IMR-90 (cell line): ENCODE results near the gene PEX10. TPM values are rescaled to one million over a fixed set of nuclear protein-coding genes. Genes with fewer than 3 reads are reported as not detected.

Source experiments
- ATAC-seq: fragments of 200-7000 bp; cut with Tn5 transposase; 2 replicates; pipeline ENCODE4 v1.9.1; 2020; ENCODE audit warnings: low read depth, mild to moderate bottlenecking, moderate library complexity
- BruUV-seq: library from RNA; stranded (reverse); fragments of 400-500 nt; replicated peaks from 2 replicates; lab custom pipeline; 2021; lab: Mats Ljungman, UMichigan
- CTCF ChIA-PET: fragments of 300-600 bp; formaldehyde crosslinking; extraction: SDS; loops from one replicate; lab custom pipeline; 2021; ENCODE audit warnings: antibody characterized with exemption; lab: Yijun Ruan, JAX
- POLR2A ChIA-PET: fragments of 300-600 bp; sonication (Branson Sonifier 250); formaldehyde crosslinking; loops from one replicate; lab custom pipeline; 2022; ENCODE audit warnings: antibody characterized with exemption; ENCODE audit not compliant: unreplicated experiment; lab: Charles Lee
- DNase-seq: peaks from one replicate; pipeline ENCODE4 v3.0.0; 2013
- H2AFZ ChIP-seq: replicated peaks from 2 replicates; pipeline ENCODE3; 2013; ENCODE audit warnings: low read length, mild to moderate bottlenecking; ENCODE audit not compliant: poor library complexity
- H2AK5ac ChIP-seq: 2 replicates; pipeline ENCODE4 v1.6.1; 2013; ENCODE audit warnings: low read depth, low read length, inconsistent platforms
- H2AK9ac ChIP-seq: replicated peaks from 2 replicates; pipeline ENCODE3; 2013; ENCODE audit warnings: mild to moderate bottlenecking, low read depth, low read length, moderate library complexity; ENCODE audit not compliant: poor library complexity
- H2BK120ac ChIP-seq: 2 replicates; pipeline ENCODE4 v1.6.1; 2013; ENCODE audit warnings: low read depth, low read length, inconsistent platforms
- H2BK15ac ChIP-seq: 3 replicates; pipeline ENCODE4 v1.6.1; 2013; ENCODE audit warnings: low read depth, low read length, inconsistent platforms
- H2BK20ac ChIP-seq: 2 replicates; pipeline ENCODE4 v1.6.1; 2013; ENCODE audit warnings: low read depth, mild to moderate bottlenecking, inconsistent platforms, low read length, moderate library complexity
- H2BK5ac ChIP-seq: 2 replicates; pipeline ENCODE4 v1.6.1; 2013; ENCODE audit warnings: mild to moderate bottlenecking, low read depth, low read length, inconsistent platforms; ENCODE audit not compliant: poor library complexity, severe bottlenecking
- H3K14ac ChIP-seq: replicated peaks from 2 replicates; pipeline ENCODE4 v1.6.1; 2013; ENCODE audit warnings: low read depth, low read length, inconsistent platforms
- H3K18ac ChIP-seq: 2 replicates; pipeline ENCODE4 v1.6.1; 2013; ENCODE audit warnings: low read depth, low read length, control low read depth
- H3K23ac ChIP-seq: 2 replicates; pipeline ENCODE4 v1.6.1; 2013; ENCODE audit warnings: low read depth, low read length, inconsistent platforms
- H3K27ac ChIP-seq: 2 replicates; pipeline ENCODE4 v1.5.1; 2013; ENCODE audit warnings: mild to moderate bottlenecking, control low read depth, low read length; ENCODE audit not compliant: insufficient read depth
- H3K27me3 ChIP-seq: 2 replicates; pipeline ENCODE4 v1.6.1; 2013; ENCODE audit warnings: low read length; ENCODE audit not compliant: control insufficient read depth, insufficient read depth
- H3K36me3 ChIP-seq: 2 replicates; pipeline ENCODE4 v1.6.1; 2013; ENCODE audit warnings: low read length, mixed read lengths; ENCODE audit not compliant: control insufficient read depth, insufficient read depth
- H3K4ac ChIP-seq: 2 replicates; pipeline ENCODE4 v1.6.1; 2013; ENCODE audit warnings: low read depth, low read length, inconsistent platforms
- H3K4me1 ChIP-seq: 2 replicates; pipeline ENCODE4 v1.6.1; 2013; ENCODE audit warnings: low read length, mixed read lengths; ENCODE audit not compliant: control insufficient read depth, insufficient read depth
- H3K4me2 ChIP-seq: 2 replicates; pipeline ENCODE4 v1.6.1; 2013; ENCODE audit warnings: low read depth, mild to moderate bottlenecking, control low read depth, low read length, moderate library complexity
- H3K4me3 ChIP-seq: 2 replicates; pipeline ENCODE4 v1.5.1; 2013; ENCODE audit warnings: low read depth, mild to moderate bottlenecking, control low read depth, low read length, moderate library complexity; ENCODE audit not compliant: insufficient read depth
- H3K56ac ChIP-seq: 2 replicates; pipeline ENCODE4 v1.6.1; 2013; ENCODE audit warnings: low read length, inconsistent platforms; ENCODE audit not compliant: insufficient read depth; ENCODE audit errors: extremely low read depth
- H3K79me1 ChIP-seq, 2 experiments: 2 replicates each; pipeline ENCODE4 v1.6.1; 2013; ENCODE audit warnings: low read length in 2 of 2, inconsistent platforms in 1 of 2, low read depth in 1 of 2
- H3K9ac ChIP-seq: 2 replicates; pipeline ENCODE4 v1.6.1; 2013; ENCODE audit warnings: low read depth, low read length, control low read depth
- H3K9me1 ChIP-seq: 2 replicates; pipeline ENCODE4 v1.6.1; 2013; ENCODE audit warnings: low read length, inconsistent platforms; ENCODE audit not compliant: insufficient read depth
- H3K9me3 ChIP-seq: 2 replicates; pipeline ENCODE4 v1.6.1; 2013; ENCODE audit warnings: low read length; ENCODE audit not compliant: control insufficient read depth, insufficient read depth
- H4K20me1 ChIP-seq: 2 replicates; pipeline ENCODE4 v1.6.1; 2013; ENCODE audit warnings: low read length, inconsistent platforms; ENCODE audit not compliant: insufficient read depth
- H4K5ac ChIP-seq: 2 replicates; pipeline ENCODE4 v1.6.1; 2013; ENCODE audit warnings: mild to moderate bottlenecking, low read depth, low read length, control low read depth
- H4K8ac ChIP-seq, 2 experiments: 2 replicates each; pipeline ENCODE4 v1.6.1; 2013; ENCODE audit warnings: low read depth in 2 of 2, low read length in 2 of 2, control low read depth in 1 of 2, inconsistent platforms in 1 of 2
- H4K91ac ChIP-seq: 2 replicates; pipeline ENCODE4 v1.6.1; 2013; ENCODE audit warnings: low read depth, low read length, inconsistent platforms; ENCODE audit not compliant: insufficient read depth
- CHD1 ChIP-seq: IDR thresholded peaks from 2 replicates; pipeline ENCODE4 v1.6.1; 2012; ENCODE audit warnings: low read depth, low read length, improper control_type of control experiment
- CTCF ChIP-seq: conservative IDR thresholded peaks from 2 replicates; pipeline ENCODE4 v1.5.1; 2012; ENCODE audit warnings: mild to moderate bottlenecking, low read depth, low read length, improper control_type of control experiment
- MAFK ChIP-seq: IDR thresholded peaks from 2 replicates; pipeline ENCODE4 v1.6.1; 2012; ENCODE audit warnings: low read depth, low read length, improper control_type of control experiment
- WGBS, 2 experiments: methylation state at CpG; one replicate each; pipeline versions ENCODE4 v1.1.5 to v1.1.7; 2013; ENCODE audit warnings: missing lambda C conversion rate in 2 of 2; ENCODE audit not compliant: insufficient read length in 1 of 2; ENCODE audit errors: extremely low coverage in 2 of 2; 5-methylcytosine and 5-hydroxymethylcytosine counted together
- dilution Hi-C: fragments of 300-500 bp; cut with HindIII; formaldehyde crosslinking; loops from one replicate; pipeline ENCODE4 v1.14.3; 2018; ENCODE audit warnings: low sequenced_read_pairs; ENCODE audit not compliant: unreplicated experiment
- in situ Hi-C: fragments of 300-500 bp; cut with MboI; formaldehyde crosslinking; loops from 3 replicates; pipeline ENCODE4 v1.14.3; 2019; ENCODE audit warnings: low sequenced_read_pairs, inconsistent platforms, mixed read lengths
- intact Hi-C: fragments of 100-400 bp; cut with micrococcal nuclease; formaldehyde crosslinking; loops from 2 replicates; pipeline ENCODE4 v1.10.0; 2022
- polyA plus RNA-seq, 3 experiments: library from polyadenylated mRNA; depleted of rRNA; stranded (reverse); fragments of >200 nt; gene quantifications; 2 replicates each; pipeline ENCODE4 v1.2.3, GENCODE V29; 2012; ENCODE audit warnings: low replicate concordance in 1 of 3
- total RNA-seq: library from RNA; depleted of rRNA; stranded (reverse); fragments of >200 nt; gene quantifications from 2 replicates; pipeline ENCODE4 v1.2.3, GENCODE V29; 2012

Gene PEX10
- total and polyA plus RNA-seq, 2 of the 4 experiments (the other 2 are of a cell fraction): 16.9 to 19.7 TPM

GRCh38 chr1:2389644-2390043, 22.7 kb downstream of the PEX10 start:
- H4K5ac ChIP-seq: no peak overlapping the region
- H2BK15ac ChIP-seq: no peak overlapping the region
- H3K9ac ChIP-seq: no peak overlapping the region
- POLR2A ChIA-PET: no interaction called here
- H3K79me1 ChIP-seq: peaks cover 4 to 44% of the 10 kb centered on the region in 2 experiments; a peak in 3 of 4 replicates
- DNase-seq (no peak), ATAC-seq (no peak)
- no peak overlapping the region for H3K23ac ChIP-seq
- dilution Hi-C loops (no loop called here), intact Hi-C loops (no loop called here), in situ Hi-C loops (no loop called here)
- H3K4me2 ChIP-seq: no peak overlapping the region
- no peak overlapping the region for H3K56ac ChIP-seq
- peaks cover 10% of the 10 kb centered on the region for H3K9me1 ChIP-seq
- H2AK5ac ChIP-seq: no peak overlapping the region
- no peak for TF ChIP-seq CHD1
- TF ChIP-seq MAFK: no peak
- TF ChIP-seq CTCF: no peak
- H3K4me3 ChIP-seq: no peak overlapping the region
- no peak overlapping the region for H3K4ac ChIP-seq
- peaks cover 5% of the 10 kb centered on the region for H3K4me1 ChIP-seq
- H3K27ac ChIP-seq: no peak overlapping the region
- 86% methylated on average over 1 of the region's 7 CpGs; no CpG with 5 or more reads in 1 of the 2 experiments for WGBS, 2 experiments
- H2BK20ac ChIP-seq: no peak overlapping the region
- peaks cover 26% of the 10 kb centered on the region for H4K20me1 ChIP-seq
- no peak overlapping the region for H4K91ac ChIP-seq
- H4K8ac ChIP-seq: no peak overlapping the region
- peaks cover 16% of the 10 kb centered on the region for H3K36me3 ChIP-seq
- H3K27me3 ChIP-seq: no peaks in the 10 kb centered on the region
- no peak overlapping the region for H2AFZ ChIP-seq
- no peak overlapping the region for H2BK120ac ChIP-seq
- no peak overlapping the region for H3K14ac ChIP-seq
- H2BK5ac ChIP-seq: no peak overlapping the region
- no TSS peak for BruUV-seq
- no peaks in the 10 kb centered on the region for H3K9me3 ChIP-seq
- CTCF ChIA-PET: no interaction called here
- H3K18ac ChIP-seq: no peak overlapping the region
- H2AK9ac ChIP-seq: no peak overlapping the region
